A549 (cell line): Measurements from ENCODE around the gene CCND2. TPM values are rescaled to one million over a fixed set of nuclear protein-coding genes. Genes with fewer than 3 reads are reported as not detected.

Experiments used
- ATAC-seq, 2 experiments: fragments of 200-7000 bp in 1 of 2; fragments of >200 bp in 1 of 2; cut with Nextera tagmentation in 1 of 2; cut with Tn5 transposase in 1 of 2; 3 replicates each; pipeline versions ENCODE4 v1.8.0 to v1.9.1; 2018 to 2020; ENCODE audit warnings: mild to moderate bottlenecking in 1 of 2, moderate library complexity in 1 of 2
- CTCF ChIA-PET: fragments of 300-600 bp; sonication (Branson Sonifier 250); formaldehyde crosslinking; extraction: SDS; loops from one replicate; lab custom pipeline; 2021; ENCODE audit warnings: antibody characterized with exemption, inconsistent platforms; lab: Yijun Ruan, JAX
- POLR2A ChIA-PET: fragments of 350-600 bp; formaldehyde crosslinking; extraction: SDS; loops from one replicate; lab custom pipeline; 2021; ENCODE audit warnings: antibody characterized with exemption, inconsistent platforms; lab: Yijun Ruan, JAX
- DNase-seq, 2 experiments: peaks; one replicate each; pipeline versions ENCODE4 v3.0.0 to v3.0.0-alpha.2; 2011 to 2016; ENCODE audit warnings: low read depth in 1 of 2, low spot score in 1 of 2
- FAIRE-seq: peaks from 2 replicates; lab custom pipeline; 2011; peaks lifted over from hg19 to GRCh38; lab: Jason Lieb, UNC
- H3K27ac ChIP-seq, 2 experiments: fragments of >200 bp; sonication (Bioruptor Twin); formaldehyde crosslinking; 3 replicates each; pipeline ENCODE4 v1.5.1; 2016 to 2017
- H3K4me1 ChIP-seq: fragments of >200 bp; sonication (Bioruptor Twin); formaldehyde crosslinking; 3 replicates; pipeline ENCODE4 v1.6.1; 2016
- H3K4me2 ChIP-seq: fragments of >200 bp; sonication (Bioruptor Twin); formaldehyde crosslinking; 3 replicates; pipeline ENCODE4 v1.6.1; 2016
- H3K4me3 ChIP-seq: fragments of >200 bp; sonication (Bioruptor Twin); formaldehyde crosslinking; 3 replicates; pipeline ENCODE4 v1.5.1; 2016
- H3K9me3 ChIP-seq: fragments of >200 bp; sonication (Bioruptor Twin); formaldehyde crosslinking; 3 replicates; pipeline ENCODE4 v1.6.1; 2016
- CHD2 ChIP-seq: fragments of 150-350 bp; IDR thresholded peaks from 2 replicates; pipeline ENCODE4 v1.6.1; 2014; ENCODE audit warnings: low read length; ENCODE audit not compliant: partially characterized antibody
- EHMT2 ChIP-seq: fragments of 200-600 bp; sonication (generic); IDR thresholded peaks from 2 replicates; pipeline ENCODE4 v1.6.1; 2016; ENCODE audit warnings: antibody characterized with exemption, low read depth, mild to moderate bottlenecking, moderate library complexity
- ESRRA ChIP-seq: fragments of 150-350 bp; IDR thresholded peaks from 2 replicates; pipeline ENCODE4 v1.6.1; 2014; ENCODE audit warnings: mild to moderate bottlenecking, low read length, borderline replicate concordance
- FOXS1 ChIP-seq: fragments of 250-450 bp; sonication (Bioruptor Pico); IDR thresholded peaks from 2 replicates; pipeline ENCODE4 v1.5.0; 2020; ENCODE audit warnings: mild to moderate bottlenecking, moderate library complexity
- GATA3 ChIP-seq: IDR thresholded peaks from 2 replicates; pipeline ENCODE4 v1.6.1; 2012; ENCODE audit warnings: borderline replicate concordance
- HDAC2 ChIP-seq: fragments of 200-600 bp; sonication (generic); IDR thresholded peaks from 2 replicates; pipeline ENCODE4 v1.6.1; 2016
- HES2 ChIP-seq: fragments of >200 bp; sonication (Bioruptor Twin); formaldehyde crosslinking; IDR thresholded peaks from 2 replicates; pipeline ENCODE4 v1.6.1; 2016
- HEYL ChIP-seq: fragments of 250-450 bp; sonication (Bioruptor Pico); IDR thresholded peaks from 2 replicates; pipeline ENCODE4 v1.8.0; 2021; ENCODE audit warnings: mild to moderate bottlenecking, moderate library complexity
- JUN ChIP-seq, 2 experiments: fragments of >200 bp; sonication (Bioruptor Twin); formaldehyde crosslinking; IDR thresholded peaks; 2 replicates in 1 of 2; 3 replicates in 1 of 2; pipeline ENCODE4 v1.6.1; 2016 to 2017
- MAFK ChIP-seq: fragments of 450-650 bp; IDR thresholded peaks from 2 replicates; pipeline ENCODE4 v1.6.1; 2014; ENCODE audit not compliant: partially characterized antibody
- MYC ChIP-seq: IDR thresholded peaks from 2 replicates; pipeline ENCODE4 v1.6.1; 2012; ENCODE audit warnings: mild to moderate bottlenecking, inconsistent platforms, low read length, improper control_type of control experiment, borderline replicate concordance
- NPAS2 ChIP-seq: fragments of 250-450 bp; sonication (Bioruptor Pico); IDR thresholded peaks from 2 replicates; pipeline ENCODE4 v1.8.0; 2022; ENCODE audit warnings: mild to moderate bottlenecking, moderate library complexity, borderline replicate concordance
- RNF2 ChIP-seq: fragments of 200-600 bp; sonication (generic); IDR thresholded peaks from 2 replicates; pipeline ENCODE4 v1.6.1; 2016; ENCODE audit warnings: low read depth, mild to moderate bottlenecking, antibody characterized with exemption, moderate library complexity, borderline replicate concordance
- TP53 ChIP-seq: fragments of 250-450 bp; sonication (Bioruptor Pico); IDR thresholded peaks from 2 replicates; pipeline ENCODE4 v1.5.0; 2021; ENCODE audit warnings: mild to moderate bottlenecking, moderate library complexity
- USF2 ChIP-seq: fragments of 450-650 bp; IDR thresholded peaks from 2 replicates; pipeline ENCODE4 v1.6.1; 2014; ENCODE audit warnings: antibody characterized with exemption
- ZNF302 ChIP-seq: fragments of 250-450 bp; sonication (Bioruptor Pico); IDR thresholded peaks from 2 replicates; pipeline ENCODE4 v1.9.0; 2021; ENCODE audit warnings: inconsistent platforms, mild to moderate bottlenecking, moderate library complexity
- WGBS: methylation state at CpG from one replicate; pipeline ENCODE4 v1.1.6; 2017; ENCODE audit errors: missing lambda C conversion rate; 5-methylcytosine and 5-hydroxymethylcytosine counted together
- polyA plus RNA-seq, 4 experiments: library from polyadenylated mRNA; depleted of rRNA in 3 of 4; stranded (reverse); fragments of >200 nt; fragmentation: RNase III in 1 of 4; extraction: RNeasy Plus Mini Kit Qiagen cat#74134 plus additional on column Dnase treatment in 1 of 4; gene quantifications; 2 replicates in 3 of 4; 3 replicates in 1 of 4; pipeline ENCODE4 v1.2.3, GENCODE V29; 2011 to 2017
- TF ChIP-seq, protein P1 (sequence below): IDR thresholded peaks from 2 replicates; pipeline ENCODE4 v1.6.1; 2012
- TF ChIP-seq, protein P2 (sequence below): fragments of 150-350 bp; IDR thresholded peaks from 2 replicates; pipeline ENCODE4 v1.6.1; 2014; ENCODE audit warnings: low read depth, mild to moderate bottlenecking, low read length
- TF ChIP-seq, protein P3 (sequence below): fragments of 200-600 bp; sonication (generic); IDR thresholded peaks from 2 replicates; pipeline ENCODE4 v1.6.1; 2016; ENCODE audit warnings: antibody characterized with exemption, mild to moderate bottlenecking, moderate library complexity

The CCND2 gene
- polyA plus RNA-seq, 2 of the 4 experiments (the other 2 are of a cell fraction), result 0.18 TPM; not detected in 1

DNA sequence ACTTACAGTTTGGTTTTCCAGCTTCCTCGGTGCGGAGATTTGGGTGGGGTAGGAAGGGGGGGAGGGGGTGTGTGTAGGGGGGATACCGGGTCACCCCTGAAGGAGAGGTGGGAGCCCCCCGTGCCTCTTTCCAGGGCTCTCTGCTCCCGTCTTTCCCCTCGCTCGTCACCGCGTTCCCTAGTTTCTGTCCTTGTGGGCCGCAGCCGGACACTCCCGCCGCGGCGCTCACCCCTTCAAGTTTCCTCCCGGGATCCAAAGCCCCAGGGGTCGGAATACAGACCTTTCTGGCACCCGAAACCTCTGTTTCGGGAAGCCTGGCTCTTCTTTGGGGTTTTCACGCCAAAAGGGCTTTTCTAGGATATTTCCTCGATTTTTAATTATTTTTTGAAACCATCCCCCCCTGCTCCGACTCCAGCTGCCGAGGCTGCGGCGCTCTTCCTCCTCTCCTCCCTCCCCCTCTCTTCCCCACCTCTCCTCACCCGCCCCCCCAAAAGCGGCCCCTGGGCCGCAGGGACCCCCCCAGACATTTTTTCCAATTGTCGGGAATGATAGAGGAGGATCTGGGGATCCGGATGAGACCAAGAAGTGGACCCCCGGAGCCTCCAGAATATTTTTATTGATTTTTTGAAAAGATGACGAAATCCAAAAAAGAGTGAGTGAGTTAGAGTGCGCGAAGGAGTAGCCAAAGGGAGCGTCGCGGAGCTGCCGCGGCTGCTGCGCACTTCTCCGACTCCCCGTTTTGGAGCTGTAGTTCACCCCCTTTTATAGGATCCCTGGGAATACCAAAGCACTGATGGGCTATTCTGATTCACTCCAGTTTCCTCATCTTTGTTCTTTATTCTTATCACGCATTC lies 1.7 kb downstream of the CCND2 start:
- FAIRE-seq, result no peak
- Histone ChIP-seq H3K27ac (peak overlapping the region; percentile 30 to 47; a peak in 2 of 6 replicates), H3K4me2 (peak overlapping the region; percentile 78)
- 3% methylated on average over 37 of the region's 43 CpGs for WGBS
- ATAC-seq, result no peak
- ChIA-PET CTCF (interaction anchor here (1.0 to 13.1 kb wide), 13 partner anchors 10 to 975 kb away, joined by 3 to 235 read pairs (median 12); no protein-coding TSS in a partner anchor), POLR2A (interaction anchor here (0.6 kb wide), 1 partner anchor 283 kb away, joined by 4 read pairs; no protein-coding TSS in a partner anchor)
- no peak for DNase-seq
- TF ChIP-seq, protein P1, sequence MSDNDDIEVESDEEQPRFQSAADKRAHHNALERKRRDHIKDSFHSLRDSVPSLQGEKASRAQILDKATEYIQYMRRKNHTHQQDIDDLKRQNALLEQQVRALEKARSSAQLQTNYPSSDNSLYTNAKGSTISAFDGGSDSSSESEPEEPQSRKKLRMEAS, result no peak
- TF ChIP-seq USF2 (no peak), NPAS2 (CRISPR knock-in tag) (no peak), ESRRA (no peak), CHD2 (no peak), GATA3 (no peak), TP53 (CRISPR knock-in tag) (no peak), FOXS1 (CRISPR knock-in tag) (no peak), EHMT2 (no peak), HEYL (CRISPR knock-in tag) (no peak), JUN (IDR thresholded peaks at IDR 0.05) (no peak), ZNF302 (CRISPR knock-in tag) (no peak), HDAC2 (no peak), MYC (no peak), RNF2 (no peak), HES2 (no peak), MAFK (no peak)
- TF ChIP-seq, protein P2, sequence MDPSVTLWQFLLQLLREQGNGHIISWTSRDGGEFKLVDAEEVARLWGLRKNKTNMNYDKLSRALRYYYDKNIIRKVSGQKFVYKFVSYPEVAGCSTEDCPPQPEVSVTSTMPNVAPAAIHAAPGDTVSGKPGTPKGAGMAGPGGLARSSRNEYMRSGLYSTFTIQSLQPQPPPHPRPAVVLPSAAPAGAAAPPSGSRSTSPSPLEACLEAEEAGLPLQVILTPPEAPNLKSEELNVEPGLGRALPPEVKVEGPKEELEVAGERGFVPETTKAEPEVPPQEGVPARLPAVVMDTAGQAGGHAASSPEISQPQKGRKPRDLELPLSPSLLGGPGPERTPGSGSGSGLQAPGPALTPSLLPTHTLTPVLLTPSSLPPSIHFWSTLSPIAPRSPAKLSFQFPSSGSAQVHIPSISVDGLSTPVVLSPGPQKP, result no peak
- TF ChIP-seq, protein P3, sequence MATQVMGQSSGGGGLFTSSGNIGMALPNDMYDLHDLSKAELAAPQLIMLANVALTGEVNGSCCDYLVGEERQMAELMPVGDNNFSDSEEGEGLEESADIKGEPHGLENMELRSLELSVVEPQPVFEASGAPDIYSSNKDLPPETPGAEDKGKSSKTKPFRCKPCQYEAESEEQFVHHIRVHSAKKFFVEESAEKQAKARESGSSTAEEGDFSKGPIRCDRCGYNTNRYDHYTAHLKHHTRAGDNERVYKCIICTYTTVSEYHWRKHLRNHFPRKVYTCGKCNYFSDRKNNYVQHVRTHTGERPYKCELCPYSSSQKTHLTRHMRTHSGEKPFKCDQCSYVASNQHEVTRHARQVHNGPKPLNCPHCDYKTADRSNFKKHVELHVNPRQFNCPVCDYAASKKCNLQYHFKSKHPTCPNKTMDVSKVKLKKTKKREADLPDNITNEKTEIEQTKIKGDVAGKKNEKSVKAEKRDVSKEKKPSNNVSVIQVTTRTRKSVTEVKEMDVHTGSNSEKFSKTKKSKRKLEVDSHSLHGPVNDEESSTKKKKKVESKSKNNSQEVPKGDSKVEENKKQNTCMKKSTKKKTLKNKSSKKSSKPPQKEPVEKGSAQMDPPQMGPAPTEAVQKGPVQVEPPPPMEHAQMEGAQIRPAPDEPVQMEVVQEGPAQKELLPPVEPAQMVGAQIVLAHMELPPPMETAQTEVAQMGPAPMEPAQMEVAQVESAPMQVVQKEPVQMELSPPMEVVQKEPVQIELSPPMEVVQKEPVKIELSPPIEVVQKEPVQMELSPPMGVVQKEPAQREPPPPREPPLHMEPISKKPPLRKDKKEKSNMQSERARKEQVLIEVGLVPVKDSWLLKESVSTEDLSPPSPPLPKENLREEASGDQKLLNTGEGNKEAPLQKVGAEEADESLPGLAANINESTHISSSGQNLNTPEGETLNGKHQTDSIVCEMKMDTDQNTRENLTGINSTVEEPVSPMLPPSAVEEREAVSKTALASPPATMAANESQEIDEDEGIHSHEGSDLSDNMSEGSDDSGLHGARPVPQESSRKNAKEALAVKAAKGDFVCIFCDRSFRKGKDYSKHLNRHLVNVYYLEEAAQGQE, result no peak
- TF ChIP-seq, all 56 proteins: peak for 0
- Histone ChIP-seq H3K9me3 (no peaks in the 10 kb centered on the region), H3K4me3 (peak overlapping the region; percentile 46), H3K4me1 (peaks cover 53% of the 10 kb centered on the region)
